ENCODE data around the gene KCNJ9.

KCNJ9 gene

GRCh38 chr1:160066829-160067745, 14.3 kb upstream of the KCNJ9 start:
- no peak for DNase-seq (ENCODE audit: low read depth)
- H3K4me3 ChIP-seq (ENCODE audit: low read length): no peak overlapping the region
- no peak for TF ChIP-seq CTCF (IDR thresholded peaks at IDR 0.05; ENCODE audit: insufficient read depth, low read depth, low read length, missing control alignments)

- TF ChIP-seq CTCF (IDR thresholded peaks at IDR 0.05; ENCODE audit: insufficient read depth, low read depth, low read length, missing control alignments): no peak
- no peak for DNase-seq (ENCODE audit: low read depth)
- H3K4me3 ChIP-seq (ENCODE audit: low read length): no peak overlapping the region
Measured at GRCh38 chr1:160068225-160068624, 13.1 kb upstream of the KCNJ9 start.

GRCh38 chr1:160069460-160070231, 11.7 kb upstream of the KCNJ9 start, which contains the start of gene KCNJ10:
Gene KCNJ10 (minus strand): TSS chr1:160070160. CDS start chr1:160042532, 27,628 bp downstream.
- no peak for DNase-seq (ENCODE audit: low read depth)
- no peak for TF ChIP-seq CTCF (IDR thresholded peaks at IDR 0.05; ENCODE audit: insufficient read depth, low read depth, low read length, missing control alignments)
- H3K4me3 ChIP-seq (ENCODE audit: low read length): peak within 1 kb of the TSS; percentile 27

GRCh38 chr1:160070243-160071163, 10.8 kb upstream of the KCNJ9 start:
- DNase-seq (ENCODE audit: low read depth): peak; percentile 50
- TF ChIP-seq CTCF (IDR thresholded peaks at IDR 0.05; ENCODE audit: insufficient read depth, low read depth, low read length, missing control alignments): no peak
- H3K4me3 ChIP-seq (ENCODE audit: low read length): peak overlapping the region; percentile 27

GRCh38 chr1:160071289-160071688, 10.0 kb upstream of the KCNJ9 start:
- no peak overlapping the region for H3K4me3 ChIP-seq (ENCODE audit: low read length)
- no peak for DNase-seq (ENCODE audit: low read depth)
- TF ChIP-seq CTCF (IDR thresholded peaks at IDR 0.05; ENCODE audit: insufficient read depth, low read depth, low read length, missing control alignments): no peak

- no peak for DNase-seq (ENCODE audit: low read depth)
- no peak for TF ChIP-seq CTCF (IDR thresholded peaks at IDR 0.05; ENCODE audit: insufficient read depth, low read depth, low read length, missing control alignments)
Measured at GRCh38 chr1:160074865-160075264, 6.5 kb upstream of the KCNJ9 start.

More at GRCh38 chr1:160074865-160075264, 6.5 kb upstream of the KCNJ9 start:
- H3K4me3 ChIP-seq (ENCODE audit: low read length): no peak overlapping the region

Measured in epithelial cell of esophagus (primary cell).